HEK293 (cell line): ENCODE measurements around the gene SPRY1.

Experiments used
- CTCF ChIA-PET: fragments of 350-600 bp; formaldehyde crosslinking; extraction: SDS; loops from one replicate; lab custom pipeline; 2021; ENCODE audit warnings: antibody characterized with exemption; lab: Yijun Ruan, JAX
- POLR2A ChIA-PET: fragments of 300-600 bp; formaldehyde crosslinking; extraction: SDS; loops from one replicate; lab custom pipeline; 2020; ENCODE audit warnings: antibody characterized with exemption, inconsistent platforms; lab: Yijun Ruan, JAX
- H3K27ac ChIP-seq: fragments of 200-500 bp; sonication (Bioruptor generic); 2 replicates; pipeline ENCODE4 v1.5.1; 2014; ENCODE audit warnings: low read depth, low read length, control low read depth, inconsistent platforms; ENCODE audit errors: extremely low read depth
- H3K36me3 ChIP-seq, 2 experiments: fragments of 200-500 bp in 1 of 2; sonication (Bioruptor generic) in 1 of 2; 1 replicate in 1 of 2; 2 replicates in 1 of 2; pipeline ENCODE4 v1.5.1; 2014 to 2017; ENCODE audit warnings: inconsistent platforms in 2 of 2, low read length in 2 of 2; ENCODE audit not compliant: control insufficient read depth in 2 of 2, insufficient read depth in 1 of 2
- H3K4me1 ChIP-seq: fragments of 200-500 bp; sonication (Bioruptor generic); 2 replicates; pipeline ENCODE4 v1.5.1; 2014; ENCODE audit warnings: mild to moderate bottlenecking, low read length, inconsistent platforms; ENCODE audit not compliant: control insufficient read depth, insufficient read depth
- H3K4me3 ChIP-seq: 2 replicates; pipeline ENCODE4 v1.5.1; 2011; ENCODE audit warnings: low read depth, mild to moderate bottlenecking, control low read depth, low read length, moderate library complexity
- H3K9me3 ChIP-seq: fragments of 200-500 bp; sonication (Bioruptor generic); 2 replicates; pipeline ENCODE4 v1.5.1; 2014; ENCODE audit warnings: low read depth, low read length, inconsistent platforms; ENCODE audit not compliant: control insufficient read depth, insufficient read depth
- KLF1 ChIP-seq: fragments of 450-650 bp; formaldehyde crosslinking; IDR thresholded peaks from 2 replicates; pipeline ENCODE4 v1.5.1; 2016; ENCODE audit warnings: missing biosample characterization, missing genetic modification characterization
- PRDM10 ChIP-seq: fragments of 450-650 bp; formaldehyde crosslinking; IDR thresholded peaks from 2 replicates; pipeline ENCODE4 v1.5.1; 2016; ENCODE audit warnings: missing biosample characterization, missing genetic modification characterization
- PRDM6 ChIP-seq: fragments of 450-650 bp; formaldehyde crosslinking; IDR thresholded peaks from 2 replicates; pipeline ENCODE4 v1.5.1; 2017; ENCODE audit warnings: missing biosample characterization, missing genetic modification characterization
- ZBTB10 ChIP-seq: fragments of 450-650 bp; formaldehyde crosslinking; IDR thresholded peaks from 2 replicates; pipeline ENCODE4 v1.5.1; 2016; ENCODE audit warnings: missing biosample characterization, missing genetic modification characterization
- ZEB2 ChIP-seq: fragments of 450-650 bp; formaldehyde crosslinking; IDR thresholded peaks from 2 replicates; pipeline ENCODE4 v1.5.1; 2016; ENCODE audit warnings: missing biosample characterization, missing genetic modification characterization
- ZFP41 ChIP-seq: fragments of 450-650 bp; formaldehyde crosslinking; IDR thresholded peaks from 2 replicates; pipeline ENCODE4 v1.5.1; 2016; ENCODE audit warnings: missing biosample characterization, missing genetic modification characterization, borderline replicate concordance
- ZNF175 ChIP-seq: fragments of 450-650 bp; formaldehyde crosslinking; IDR thresholded peaks from 2 replicates; pipeline ENCODE4 v1.5.1; 2016; ENCODE audit warnings: missing biosample characterization, missing genetic modification characterization
- ZNF266 ChIP-seq: fragments of 450-650 bp; formaldehyde crosslinking; IDR thresholded peaks from 2 replicates; pipeline ENCODE4 v1.5.1; 2016; ENCODE audit warnings: missing biosample characterization, missing genetic modification characterization, low read depth
- ZNF335 ChIP-seq: fragments of 450-650 bp; formaldehyde crosslinking; conservative IDR thresholded peaks from 2 replicates; pipeline ENCODE4 v1.5.1; 2016; ENCODE audit warnings: missing biosample characterization, missing genetic modification characterization
- ZNF391 ChIP-seq: fragments of 450-650 bp; formaldehyde crosslinking; IDR thresholded peaks from 2 replicates; pipeline ENCODE4 v1.5.1; 2016; ENCODE audit warnings: low read depth, missing biosample characterization, missing genetic modification characterization, borderline replicate concordance
- ZNF433 ChIP-seq: fragments of 450-650 bp; formaldehyde crosslinking; IDR thresholded peaks from 2 replicates; pipeline ENCODE4 v1.5.1; 2016; ENCODE audit warnings: missing biosample characterization, missing genetic modification characterization, low read depth
- ZNF558 ChIP-seq: fragments of 450-650 bp; formaldehyde crosslinking; IDR thresholded peaks from 2 replicates; pipeline ENCODE4 v1.5.1; 2016; ENCODE audit warnings: missing biosample characterization, missing genetic modification characterization
- ZNF629 ChIP-seq: fragments of 450-650 bp; formaldehyde crosslinking; IDR thresholded peaks from 2 replicates; pipeline ENCODE4 v1.5.1; 2017; ENCODE audit warnings: missing biosample characterization, missing genetic modification characterization
- ZSCAN30 ChIP-seq: fragments of 450-650 bp; IDR thresholded peaks from 2 replicates; pipeline ENCODE4 v1.5.1; 2018; ENCODE audit warnings: missing biosample characterization, mild to moderate bottlenecking, missing genetic modification characterization, moderate library complexity
- ZSCAN4 ChIP-seq: fragments of 450-650 bp; formaldehyde crosslinking; IDR thresholded peaks from 2 replicates; pipeline ENCODE4 v1.5.1; 2017; ENCODE audit warnings: missing biosample characterization, missing genetic modification characterization

The SPRY1 gene

GRCh38 chr4:123415576-123415975, 19.0 kb downstream of the SPRY1 start (continued):
- TF ChIP-seq ZNF175 (tag by site-specific recombination) (no peak), KLF1 (no peak), ZBTB10 (tag by site-specific recombination) (no peak), ZSCAN4 (tag by site-specific recombination) (no peak)

- Histone ChIP-seq H3K27ac (no peak overlapping the region), H3K9me3 (no peaks in the 10 kb centered on the region), H3K36me3 (no peaks in the 10 kb centered on the region), H3K4me3 (no peak overlapping the region), H3K4me1 (peaks cover 13% of the 10 kb centered on the region)
- ChIA-PET CTCF (no interaction called here), POLR2A (no interaction called here)
- TF ChIP-seq ZNF433 (tag by site-specific recombination): no peak
- TF ChIP-seq ZNF629 (tag by site-specific recombination): 0 out of 2 replicates have a peak, but pooled peaks have one; percentile 36
- peak; percentile 41; the same call in 1 of the 2 replicates for TF ChIP-seq ZNF335
- no peak for TF ChIP-seq ZFP41 (tag by site-specific recombination)
- peak; percentile 22; the same call in 1 of the 2 replicates for TF ChIP-seq ZEB2 (tag by site-specific recombination)
- no peak for TF ChIP-seq ZSCAN30 (tag by site-specific recombination)
- TF ChIP-seq ZNF391 (tag by site-specific recombination): no peak
- TF ChIP-seq PRDM6: peak; percentile 56
- TF ChIP-seq ZNF558 (tag by site-specific recombination): no peak
Observed at GRCh38 chr4:123415977-123416376, 19.4 kb downstream of the SPRY1 start.

GRCh38 chr4:123417813-123418212, 21.2 kb downstream of the SPRY1 start:
- no peaks in the 10 kb centered on the region for H3K9me3 ChIP-seq
- H3K4me1 ChIP-seq: peaks cover 16% of the 10 kb centered on the region
- H3K4me3 ChIP-seq: no peak overlapping the region
- ChIA-PET POLR2A (interaction anchor here (1.1 to 1.5 kb wide), 2 partner anchors 21 to 61 kb away, joined by 4 to 5 read pairs; partner anchors contain the start of gene SPRY1), CTCF (no interaction called here)
- H3K36me3 ChIP-seq: no peaks in the 10 kb centered on the region
- TF ChIP-seq PRDM10 (tag by site-specific recombination) (peak; percentile 36; the same call in 1 of the 2 replicates), ZNF266 (tag by site-specific recombination) (no peak)
- 0 out of 2 replicates have a peak overlapping the region, but pooled peaks have one; percentile 42 for H3K27ac ChIP-seq
